Endothelial cell of umbilical vein (primary cell): ENCODE data around the gene EPHA10. TPM values are rescaled to one million over a fixed set of nuclear protein-coding genes. Genes with fewer than 3 reads are reported as not detected.

Source experiments
- BruUV-seq: library from RNA; stranded (reverse); fragments of 400-500 nt; replicated peaks from 2 replicates; lab custom pipeline; 2021; lab: Mats Ljungman, UMichigan
- CTCF ChIA-PET: fragments of 300-600, 350-600 bp; sonication (Branson Sonifier 250); formaldehyde crosslinking; loops from one replicate; lab custom pipeline; 2021; ENCODE audit warnings: antibody characterized with exemption, inconsistent platforms; lab: Charles Lee
- POLR2A ChIA-PET: fragments of 300-600, 350-600 bp; sonication (Branson Sonifier 250); formaldehyde crosslinking; loops from one replicate; lab custom pipeline; 2021; ENCODE audit warnings: antibody characterized with exemption, inconsistent platforms; lab: Charles Lee
- DNase-seq: peaks from one replicate; pipeline ENCODE4 v3.0.0-alpha.2; 2011; ENCODE audit warnings: low read depth, low spot score
- FAIRE-seq: peaks from 2 replicates; lab custom pipeline; 2011; peaks lifted over from hg19 to GRCh38; lab: Jason Lieb, UNC
- H2AFZ ChIP-seq: 2 replicates; pipeline ENCODE4 v1.6.0; 2012; ENCODE audit warnings: low read depth, low read length, control low read depth, inconsistent platforms
- H3K27ac ChIP-seq: 2 replicates; pipeline ENCODE4 v1.5.1; 2011; ENCODE audit warnings: low read depth, mild to moderate bottlenecking, control low read depth, low read length, moderate library complexity; ENCODE audit not compliant: insufficient read depth
- H3K27me3 ChIP-seq, 2 experiments: 2 replicates each; pipeline versions ENCODE4 v1.6.0 to v1.6.1; 2011; ENCODE audit warnings: low read length in 2 of 2, mixed read lengths in 1 of 2; ENCODE audit not compliant: control insufficient read depth in 2 of 2, insufficient read depth in 2 of 2
- H3K36me3 ChIP-seq, 2 experiments: 2 replicates in 1 of 2; 3 replicates in 1 of 2; pipeline ENCODE4 v1.5.1; 2011; ENCODE audit warnings: low read length in 2 of 2, mild to moderate bottlenecking in 1 of 2, moderate library complexity in 1 of 2; ENCODE audit not compliant: control insufficient read depth in 2 of 2, insufficient read depth in 2 of 2; ENCODE audit errors: extremely low read depth in 1 of 2
- H3K4me1 ChIP-seq: 3 replicates; pipeline ENCODE4 v1.5.1; 2011; ENCODE audit warnings: mild to moderate bottlenecking, low read length; ENCODE audit not compliant: control insufficient read depth, insufficient read depth; ENCODE audit errors: extremely low read depth
- H3K4me2 ChIP-seq: 2 replicates; pipeline ENCODE4 v1.6.1; 2011; ENCODE audit warnings: low read length, control low read depth, mixed read lengths; ENCODE audit not compliant: insufficient read depth
- H3K4me3 ChIP-seq, 3 experiments: fragments of 200-600 bp in 1 of 3; sonication (generic), shearing (Covaris generic) in 1 of 3; replicated peaks in 1 of 3; 2 replicates each; pipeline ENCODE4 v1.5.1; 2011 to 2016; ENCODE audit warnings: control low read depth in 3 of 3, low read length in 3 of 3, mild to moderate bottlenecking in 2 of 3, inconsistent platforms in 1 of 3, low read depth in 1 of 3, moderate library complexity in 1 of 3; ENCODE audit not compliant: insufficient read depth in 1 of 3
- H3K79me2 ChIP-seq: 2 replicates; pipeline ENCODE4 v1.6.0; 2012; ENCODE audit warnings: low read length, inconsistent platforms; ENCODE audit not compliant: control insufficient read depth, insufficient read depth
- H3K9ac ChIP-seq: replicated peaks from 2 replicates; pipeline ENCODE3; 2011; ENCODE audit warnings: low read length, control low read depth; ENCODE audit not compliant: insufficient read depth; ENCODE audit errors: extremely low read depth
- H3K9me1 ChIP-seq: replicated peaks from 3 replicates; pipeline ENCODE4 v1.6.0; 2011; ENCODE audit warnings: mild to moderate bottlenecking, low read length; ENCODE audit not compliant: control insufficient read depth, insufficient read depth; ENCODE audit errors: extremely low read depth
- H3K9me3 ChIP-seq: replicated peaks from 2 replicates; pipeline ENCODE4 v1.5.1; 2012; ENCODE audit warnings: low read length, inconsistent platforms; ENCODE audit not compliant: control insufficient read depth, insufficient read depth
- H4K20me1 ChIP-seq: replicated peaks from 2 replicates; pipeline ENCODE3; 2011; ENCODE audit warnings: mild to moderate bottlenecking, low read length; ENCODE audit not compliant: control insufficient read depth, insufficient read depth; ENCODE audit errors: extremely low read depth
- CTCF ChIP-seq, 2 donors: IDR thresholded peaks; 1 replicate in 1 of 2; 2 replicates in 1 of 2; pipeline ENCODE4 v1.5.1; 2011; ENCODE audit warnings: low read length in 2 of 2, mild to moderate bottlenecking in 2 of 2, moderate library complexity in 2 of 2, control low read depth in 1 of 2, inconsistent platforms in 1 of 2, low read depth in 1 of 2; ENCODE audit not compliant: insufficient read depth in 1 of 2; ENCODE audit errors: extremely low read depth in 1 of 2
- EZH2 ChIP-seq: IDR thresholded peaks from 2 replicates; pipeline ENCODE4 v1.6.1; 2012; ENCODE audit warnings: borderline replicate concordance, low read depth, mild to moderate bottlenecking, moderate library complexity, low read length, inconsistent platforms; ENCODE audit not compliant: severe bottlenecking
- FOS ChIP-seq: IDR thresholded peaks from 2 replicates; pipeline ENCODE4 v1.6.1; 2011; ENCODE audit warnings: mild to moderate bottlenecking, low read length, moderate library complexity, borderline replicate concordance; ENCODE audit not compliant: insufficient read depth
- GATA2 ChIP-seq: IDR thresholded peaks from 2 replicates; pipeline ENCODE4 v1.7.0; 2011; ENCODE audit warnings: low read depth, mild to moderate bottlenecking, moderate library complexity, mixed read lengths, low read length; ENCODE audit not compliant: insufficient read length, insufficient read depth
- JUN ChIP-seq: IDR thresholded peaks from 2 replicates; pipeline ENCODE4 v1.6.1; 2011; ENCODE audit warnings: borderline replicate concordance, low read depth; ENCODE audit not compliant: insufficient read length, insufficient read depth
- MAX ChIP-seq: IDR thresholded peaks from 2 replicates; pipeline ENCODE4 v1.6.1; 2011; ENCODE audit not compliant: insufficient read depth, insufficient read length
- MYC ChIP-seq: IDR thresholded peaks from one replicate; pipeline ENCODE4 v1.6.1; 2011; ENCODE audit warnings: mild to moderate bottlenecking, low read depth, low read length
- POLR2A ChIP-seq: IDR thresholded peaks from 2 replicates; pipeline ENCODE4 v1.6.1; 2012; ENCODE audit warnings: low read depth, mild to moderate bottlenecking, control low read depth, low read length
- POLR2AphosphoS5 ChIP-seq: IDR thresholded peaks from 2 replicates; pipeline ENCODE4 v1.6.1; 2012; ENCODE audit warnings: low read depth, mild to moderate bottlenecking, control low read depth, low read length, moderate library complexity; ENCODE audit not compliant: insufficient read depth
- dilution Hi-C: fragments of 300-500 bp; cut with MboI; formaldehyde crosslinking; loops from one replicate; pipeline ENCODE4 v1.15.0; 2019; ENCODE audit warnings: low sequenced_read_pairs; ENCODE audit not compliant: extremely low pct_ligation_motif_present
- intact Hi-C: fragments of 100-400 bp; cut with micrococcal nuclease; formaldehyde crosslinking; loops from one replicate; pipeline ENCODE4 v1.10.0; 2022
- polyA plus RNA-seq, 4 experiments: library from polyadenylated mRNA; depleted of rRNA in 3 of 4; stranded (reverse) in 3 of 4; unstranded in 1 of 4; fragments of >200 nt; gene quantifications; 2 replicates each; pipeline versions ENCODE4 v1.2.1 to v1.2.3, GENCODE V29; 2011 to 2012; ENCODE audit warnings: missing spikeins in 1 of 4
- total RNA-seq: library from RNA; stranded (reverse); gene quantifications from 2 replicates; pipeline ENCODE4 v1.2.3, GENCODE V29; 2021

Gene EPHA10
- total and polyA plus RNA-seq, 2 donors (not counting 3 experiments of a cell fraction or from before 2014, with no cell fraction given) = not detected

GRCh38 chr1:37726751-37727585 is 38.0 kb downstream of the EPHA10 start:
- ChIA-PET POLR2A (no interaction called here), CTCF (no interaction called here)

More at GRCh38 chr1:37726751-37727585, 38.0 kb downstream of the EPHA10 start:
- Histone ChIP-seq H3K4me2 (no peak overlapping the region), H3K9ac (no peak overlapping the region), H3K9me1 (no peaks in the 10 kb centered on the region), H3K27me3 (peaks cover 0 to 2% of the 10 kb centered on the region in 2 experiments), H3K4me1 (no peaks in the 10 kb centered on the region), H3K27ac (no peak overlapping the region), H3K36me3 (no peaks in the 10 kb centered on the region), H3K79me2 (no peaks in the 10 kb centered on the region), H3K4me3 (no peak overlapping the region), H2AFZ (no peak overlapping the region), H3K9me3 (no peaks in the 10 kb centered on the region), H4K20me1 (no peaks in the 10 kb centered on the region)
- FAIRE-seq = no peak
- intact Hi-C loops = no loop called here
- dilution Hi-C loops = no loop called here
- DNase-seq = no peak
- TF ChIP-seq EZH2 (no peak), POLR2AphosphoS5 (no peak), MAX (no peak), FOS (no peak), MYC (no peak), POLR2A (no peak), JUN (no peak), CTCF (IDR thresholded peaks at IDR 0.05; ENCODE audit: extremely low read depth in 1 of 2, insufficient read depth in 1 of 2, low read depth in 1 of 2, low read length in 2 of 2) (no peak), GATA2 (no peak)
- BruUV-seq = no TSS peak
